HG02884 (cell line): ENCODE data around the gene COX5A.
"Not testable (repeated sequence)": the region's sequence is repeated elsewhere in the genome, so short reads cannot be mapped to it uniquely, and the experiment has no call there.

Experiments
- ATAC-seq: cut with Tn5 transposase; IDR thresholded peaks from one replicate; pipeline ENCODE4 v1.9.1; 2021; ENCODE audit warnings: mild to moderate bottlenecking, moderate library complexity; ENCODE audit not compliant: unreplicated experiment

COX5A gene

GRCh38 chr15:74902295-74903075, 35.4 kb downstream of the COX5A start:
- no peak for ATAC-seq

- no peak for ATAC-seq
Measured at GRCh38 chr15:74901612-74902063, 36.2 kb downstream of the COX5A start.

GRCh38 chr15:74897300-74897701, 40.6 kb downstream of the COX5A start:
- no peak for ATAC-seq

- ATAC-seq: no peak
Measured at GRCh38 chr15:74896316-74896715, 41.6 kb downstream of the COX5A start.

- no peak for ATAC-seq
Measured at GRCh38 chr15:74895830-74896229, 42.0 kb downstream of the COX5A start.

GRCh38 chr15:74894383-74894782, 43.5 kb downstream of the COX5A start:
- not testable (repeated sequence) for ATAC-seq

GRCh38 chr15:74893627-74894026, 44.2 kb downstream of the COX5A start:
- no peak for ATAC-seq

GRCh38 chr15:74892931-74893330, 44.9 kb downstream of the COX5A start:
- no peak for ATAC-seq

GRCh38 chr15:74892313-74892712, 45.6 kb downstream of the COX5A start:
- ATAC-seq: no peak

- ATAC-seq: no peak
Measured at GRCh38 chr15:74891469-74891868, 46.4 kb downstream of the COX5A start.

- no peak for ATAC-seq
Measured at GRCh38 chr15:74890665-74890960, 47.3 kb downstream of the COX5A start.

- ATAC-seq: peak; percentile 84
Measured at GRCh38 chr15:74889883-74890664, 47.8 kb downstream of the COX5A start, which contains the start of gene MPI. Gene MPI (plus strand): TSS chr15:74890042. CDS start chr15:74890074, 32 bp downstream.

- peak; percentile 20 for ATAC-seq
Measured at GRCh38 chr15:74889390-74889882, 48.4 kb downstream of the COX5A start.

GRCh38 chr15:74888716-74889115, 49.2 kb downstream of the COX5A start:
- ATAC-seq: no peak

GRCh38 chr15:74887537-74888193, 50.2 kb downstream of the COX5A start:
- ATAC-seq: not testable (repeated sequence)

GRCh38 chr15:74885461-74885860, 52.4 kb downstream of the COX5A start:
- ATAC-seq: no peak

GRCh38 chr15:74884428-74885223, 53.2 kb downstream of the COX5A start:
- no peak for ATAC-seq

GRCh38 chr15:74882528-74882927, 55.3 kb downstream of the COX5A start:
- no peak for ATAC-seq

- no peak for ATAC-seq
Measured at GRCh38 chr15:74878273-74878672, 59.6 kb downstream of the COX5A start.

GRCh38 chr15:74873756-74874424, 64.0 kb downstream of the COX5A start:
- ATAC-seq: no peak
